Spleen (tissue), 7 donors: ENCODE data around the gene EDIL3.

Source experiments
- POLR2A ChIP-seq, 3 donors: fragments of 450-650 bp; IDR thresholded peaks; one replicate each; pipeline ENCODE4 v1.5.1; 2017; ENCODE audit warnings: antibody characterized with exemption in 3 of 3, mild to moderate bottlenecking in 1 of 3
- POLR2AphosphoS5 ChIP-seq, 3 donors: sonication (generic); formaldehyde crosslinking; IDR thresholded peaks; one replicate each; pipeline ENCODE4 v1.5.1; 2017; ENCODE audit warnings: antibody characterized with exemption in 3 of 3
- TF ChIP-seq, protein P1 (sequence below), 11 experiments: fragments of 200-600 bp in 7 of 11; fragments of 450-650 bp in 4 of 11; sonication (generic) in 4 of 11; IDR thresholded peaks in 8 of 11; conservative IDR thresholded peaks in 3 of 11; 1 replicate in 7 of 11; 2 replicates in 4 of 11; pipeline versions ENCODE4 v1.4.0 to v1.8.0; 2016 to 2021; ENCODE audit warnings: antibody characterized with exemption in 11 of 11, inconsistent platforms in 4 of 11, mild to moderate bottlenecking in 1 of 11
- donor health status: DM: no; HTN: no; CAD: no; lungs with moderate emphysema.
- donor health status: DM: no; HTN: no; CAD: no.
- donor health status: DM: no; HTN: no; CAD: no.

DNA sequence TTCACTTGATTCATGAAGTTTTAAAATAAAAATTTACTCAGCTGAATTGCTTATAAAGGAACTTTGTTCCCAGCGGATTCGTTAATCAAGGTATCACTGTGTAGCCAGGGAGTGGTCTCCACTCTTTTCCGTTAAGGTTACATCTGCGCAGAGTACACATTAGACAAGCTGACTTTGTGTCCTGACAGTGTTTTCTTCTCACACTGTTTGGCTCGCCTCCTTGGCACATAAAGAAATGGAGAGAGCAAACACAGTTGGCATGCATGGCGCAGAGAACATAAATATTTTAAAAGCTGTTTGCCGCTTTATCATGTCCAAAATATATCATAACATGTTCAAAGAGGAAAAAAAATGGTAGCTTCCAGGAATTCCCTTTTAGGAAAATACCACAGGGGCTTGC lies 153.2 kb downstream of the EDIL3 start:
- TF ChIP-seq POLR2AphosphoS5 (IDR thresholded peaks at IDR 0.05) (no peak), POLR2A (IDR thresholded peaks at IDR 0.05) (no peak)
- TF ChIP-seq, protein P1, sequence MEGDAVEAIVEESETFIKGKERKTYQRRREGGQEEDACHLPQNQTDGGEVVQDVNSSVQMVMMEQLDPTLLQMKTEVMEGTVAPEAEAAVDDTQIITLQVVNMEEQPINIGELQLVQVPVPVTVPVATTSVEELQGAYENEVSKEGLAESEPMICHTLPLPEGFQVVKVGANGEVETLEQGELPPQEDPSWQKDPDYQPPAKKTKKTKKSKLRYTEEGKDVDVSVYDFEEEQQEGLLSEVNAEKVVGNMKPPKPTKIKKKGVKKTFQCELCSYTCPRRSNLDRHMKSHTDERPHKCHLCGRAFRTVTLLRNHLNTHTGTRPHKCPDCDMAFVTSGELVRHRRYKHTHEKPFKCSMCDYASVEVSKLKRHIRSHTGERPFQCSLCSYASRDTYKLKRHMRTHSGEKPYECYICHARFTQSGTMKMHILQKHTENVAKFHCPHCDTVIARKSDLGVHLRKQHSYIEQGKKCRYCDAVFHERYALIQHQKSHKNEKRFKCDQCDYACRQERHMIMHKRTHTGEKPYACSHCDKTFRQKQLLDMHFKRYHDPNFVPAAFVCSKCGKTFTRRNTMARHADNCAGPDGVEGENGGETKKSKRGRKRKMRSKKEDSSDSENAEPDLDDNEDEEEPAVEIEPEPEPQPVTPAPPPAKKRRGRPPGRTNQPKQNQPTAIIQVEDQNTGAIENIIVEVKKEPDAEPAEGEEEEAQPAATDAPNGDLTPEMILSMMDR (IDR thresholded peaks at IDR 0.05 in 8 of 11, conservative IDR thresholded peaks at IDR 0.05 in 3 of 11), result no peak
